Stomach (tissue), 4 donors: Measurements from ENCODE around the gene SEPTIN1.

Source experiments
- POLR2A ChIP-seq, 4 donors: fragments of 450-650 bp; IDR thresholded peaks; one replicate each; pipeline ENCODE4 v1.6.1; 2016; ENCODE audit warnings: antibody characterized with exemption in 4 of 4, control low read depth in 2 of 4, mild to moderate bottlenecking in 1 of 4, moderate library complexity in 1 of 4
- TF ChIP-seq, protein P1 (sequence below), 7 experiments: fragments of 450-650 bp in 4 of 7; fragments of 200-600 bp in 3 of 7; sonication (generic) in 3 of 7; IDR thresholded peaks; one replicate each; pipeline ENCODE4 v1.5.1; 2016 to 2019; ENCODE audit warnings: antibody characterized with exemption in 7 of 7, control low read depth in 2 of 7, mild to moderate bottlenecking in 1 of 7

DNA sequence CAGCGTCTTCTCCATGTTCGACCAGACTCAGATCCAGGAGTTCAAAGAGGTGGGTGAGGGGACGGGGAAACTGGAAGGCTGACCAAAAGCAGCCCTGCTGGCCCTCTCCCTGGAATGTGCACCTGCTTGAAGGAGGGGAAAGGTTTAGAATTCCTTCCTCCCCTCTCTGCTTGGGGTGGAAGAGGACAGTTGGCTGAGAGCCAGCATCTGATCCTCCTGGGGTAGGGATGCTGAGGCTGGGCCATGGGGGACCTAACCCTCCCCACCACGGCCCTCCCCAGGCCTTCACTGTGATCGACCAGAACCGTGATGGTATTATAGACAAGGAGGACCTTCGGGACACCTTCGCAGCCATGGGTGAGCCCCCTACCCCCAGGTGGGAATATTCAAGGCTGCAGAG lies 6.5 kb downstream of the SEPTIN1 start:
- no peak for TF ChIP-seq POLR2A (IDR thresholded peaks at IDR 0.05)
- TF ChIP-seq, protein P1, sequence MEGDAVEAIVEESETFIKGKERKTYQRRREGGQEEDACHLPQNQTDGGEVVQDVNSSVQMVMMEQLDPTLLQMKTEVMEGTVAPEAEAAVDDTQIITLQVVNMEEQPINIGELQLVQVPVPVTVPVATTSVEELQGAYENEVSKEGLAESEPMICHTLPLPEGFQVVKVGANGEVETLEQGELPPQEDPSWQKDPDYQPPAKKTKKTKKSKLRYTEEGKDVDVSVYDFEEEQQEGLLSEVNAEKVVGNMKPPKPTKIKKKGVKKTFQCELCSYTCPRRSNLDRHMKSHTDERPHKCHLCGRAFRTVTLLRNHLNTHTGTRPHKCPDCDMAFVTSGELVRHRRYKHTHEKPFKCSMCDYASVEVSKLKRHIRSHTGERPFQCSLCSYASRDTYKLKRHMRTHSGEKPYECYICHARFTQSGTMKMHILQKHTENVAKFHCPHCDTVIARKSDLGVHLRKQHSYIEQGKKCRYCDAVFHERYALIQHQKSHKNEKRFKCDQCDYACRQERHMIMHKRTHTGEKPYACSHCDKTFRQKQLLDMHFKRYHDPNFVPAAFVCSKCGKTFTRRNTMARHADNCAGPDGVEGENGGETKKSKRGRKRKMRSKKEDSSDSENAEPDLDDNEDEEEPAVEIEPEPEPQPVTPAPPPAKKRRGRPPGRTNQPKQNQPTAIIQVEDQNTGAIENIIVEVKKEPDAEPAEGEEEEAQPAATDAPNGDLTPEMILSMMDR (IDR thresholded peaks at IDR 0.05): no peak
